MM.1S (cell line): ENCODE data around the gene UBE2K.

Source experiments
- CTCF ChIP-seq: fragments of 300-600 bp; sonication (generic); IDR thresholded peaks from 2 replicates; pipeline ENCODE4 v1.5.1; 2016; ENCODE audit warnings: antibody characterized with exemption, low read length, mixed read lengths
- EZH2 ChIP-seq: fragments of 300-600 bp; sonication (generic); optimal IDR thresholded peaks from 2 replicates; pipeline ENCODE3; 2017; ENCODE audit warnings: low read depth, mild to moderate bottlenecking, antibody characterized with exemption, low read length, mixed read lengths

DNA sequence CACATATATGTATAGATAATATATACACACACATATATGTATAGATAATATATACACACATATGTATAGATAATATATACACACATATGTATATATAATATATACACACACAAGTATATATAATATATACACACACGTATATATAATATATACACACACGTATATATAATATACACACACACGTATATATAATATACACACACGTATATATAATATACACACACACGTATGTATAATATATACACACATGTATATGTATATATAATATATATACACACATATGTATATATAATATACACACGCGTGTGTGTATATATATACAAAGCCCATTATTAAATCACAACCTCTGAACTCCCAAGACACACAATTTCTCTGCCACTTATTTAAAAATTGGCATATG is 8.0 kb upstream of the UBE2K start:
- TF ChIP-seq EZH2 (no peak), CTCF (no peak)
